ENCODE measurements around the gene KRTAP4-16. TPM values are rescaled to one million over a fixed set of nuclear protein-coding genes. Genes with fewer than 3 reads are reported as not detected.
"Not testable (repeated sequence)": the region's sequence is repeated elsewhere in the genome, so short reads cannot be mapped to it uniquely, and the experiment has no call there.

KRTAP4-16 gene
- total RNA-seq, 1 experiment from 2014 or later: not detected

- H3K4me1 Mint-ChIP-seq (ENCODE audit: insufficient read depth, unreplicated experiment): peaks cover 33% of the 10 kb centered on the region
- CTCF ChIA-PET: no interaction called here
- intact Hi-C loops (cut with micrococcal nuclease): loop anchor here (10.0 kb wide), 1 partner anchor 149 kb away; no protein-coding TSS in a partner anchor
- no peaks in the 10 kb centered on the region for H3K9me3 Mint-ChIP-seq (ENCODE audit: unreplicated experiment)
- H3K36me3 Mint-ChIP-seq (ENCODE audit: insufficient read depth, unreplicated experiment): peaks cover 4% of the 10 kb centered on the region
- no TSS peak for BruUV-seq (replicated peaks)
- H3K4me3 Mint-ChIP-seq (ENCODE audit: unreplicated experiment): no peak overlapping the region
- H3K27ac Mint-ChIP-seq (ENCODE audit: low read depth, unreplicated experiment): no peak overlapping the region
- no peaks in the 10 kb centered on the region for H3K27me3 Mint-ChIP-seq (ENCODE audit: insufficient read depth, unreplicated experiment)
- DNase-seq (ENCODE audit: unreplicated experiment): no peak
- no peak for TF ChIP-seq CTCF (IDR thresholded peaks at IDR 0.05; ENCODE audit: unreplicated experiment)
- POLR2A ChIA-PET: interaction anchor here (0.7 kb wide), 1 partner anchor 497 kb away, joined by 5 read pairs; no protein-coding TSS in a partner anchor
These were observed 38.6 kb downstream of the KRTAP4-16 start for GRCh38 chr17:41063449-41063848.

GRCh38 chr17:41061964-41062363 is 40.0 kb downstream of the KRTAP4-16 start:
- no peak for DNase-seq (ENCODE audit: unreplicated experiment)
- no peak for TF ChIP-seq CTCF (IDR thresholded peaks at IDR 0.05; ENCODE audit: unreplicated experiment)
- intact Hi-C loops (cut with micrococcal nuclease): loop anchor here (10.0 kb wide), 1 partner anchor 147 kb away; no protein-coding TSS in a partner anchor
- no peaks in the 10 kb centered on the region for H3K27me3 Mint-ChIP-seq (ENCODE audit: insufficient read depth, unreplicated experiment)
- H3K36me3 Mint-ChIP-seq (ENCODE audit: insufficient read depth, unreplicated experiment): peaks cover 4% of the 10 kb centered on the region
- CTCF ChIA-PET: no interaction called here
- H3K9me3 Mint-ChIP-seq (ENCODE audit: unreplicated experiment): no peaks in the 10 kb centered on the region
- no peak overlapping the region for H3K27ac Mint-ChIP-seq (ENCODE audit: low read depth, unreplicated experiment)
- no TSS peak for BruUV-seq (replicated peaks)
- H3K4me1 Mint-ChIP-seq (ENCODE audit: insufficient read depth, unreplicated experiment): peaks cover 33% of the 10 kb centered on the region
- POLR2A ChIA-PET: no interaction called here
- H3K4me3 Mint-ChIP-seq (ENCODE audit: unreplicated experiment): no peak overlapping the region

GRCh38 chr17:41060052-41060604 is 41.9 kb downstream of the KRTAP4-16 start, which contains the start of gene KRTAP2-3:
Gene KRTAP2-3, minus strand, starts transcription at chr17:41060114. Its CDS starts 64 bp downstream, at chr17:41060050.
- intact Hi-C loops (cut with micrococcal nuclease): loop anchor here (10.0 kb wide), 1 partner anchor 145 kb away; no protein-coding TSS in a partner anchor
- ChIA-PET POLR2A (interaction anchor here (1.5 kb wide), 1 partner anchor 14 kb away, joined by 3 read pairs; no protein-coding TSS in a partner anchor), CTCF (interaction anchor here (0.6 kb wide), 1 partner anchor 261 kb away, joined by 3 read pairs; no protein-coding TSS in a partner anchor)
- peak; percentile 62 for DNase-seq (ENCODE audit: unreplicated experiment)
- Mint-ChIP-seq H3K27ac (ENCODE audit: low read depth, unreplicated experiment) (peak within 1 kb of the TSS; percentile 32), H3K27me3 (ENCODE audit: insufficient read depth, unreplicated experiment) (no peaks in the 10 kb centered on the region), H3K9me3 (ENCODE audit: unreplicated experiment) (no peaks in the 10 kb centered on the region), H3K4me1 (ENCODE audit: insufficient read depth, unreplicated experiment) (peaks cover 25% of the 10 kb centered on the region), H3K36me3 (ENCODE audit: insufficient read depth, unreplicated experiment) (no peaks in the 10 kb centered on the region), H3K4me3 (ENCODE audit: unreplicated experiment) (no peak within 1 kb of the TSS)
- no peak for TF ChIP-seq CTCF (IDR thresholded peaks at IDR 0.05; ENCODE audit: unreplicated experiment)
- no TSS peak for BruUV-seq (replicated peaks)

GRCh38 chr17:41059276-41060051 is 42.5 kb downstream of the KRTAP4-16 start:
- H3K27me3 Mint-ChIP-seq (ENCODE audit: insufficient read depth, unreplicated experiment); H3K36me3 Mint-ChIP-seq (ENCODE audit: insufficient read depth, unreplicated experiment); H3K4me3 Mint-ChIP-seq (ENCODE audit: unreplicated experiment); BruUV-seq (replicated peaks); H3K9me3 Mint-ChIP-seq (ENCODE audit: unreplicated experiment): not testable (repeated sequence)
- intact Hi-C loops (cut with micrococcal nuclease): loop anchor here (10.0 kb wide), 1 partner anchor 145 kb away; no protein-coding TSS in a partner anchor
- ChIA-PET CTCF (interaction anchor here (0.6 to 0.8 kb wide), 3 partner anchors 150 to 569 kb away, joined by 3 read pairs; no protein-coding TSS in a partner anchor), POLR2A (interaction anchor here (0.7 to 1.5 kb wide), 3 partner anchors 15 to 484 kb away, joined by 3 to 4 read pairs (median 3); no protein-coding TSS in a partner anchor)
- peak; percentile 51 for DNase-seq (ENCODE audit: unreplicated experiment)
- peak overlapping the region; percentile 21 for H3K27ac Mint-ChIP-seq (ENCODE audit: low read depth, unreplicated experiment)
- H3K4me1 Mint-ChIP-seq (ENCODE audit: insufficient read depth, unreplicated experiment): peaks cover 25% of the 10 kb centered on the region

All from MCF 10A (cell line).